Hepatocyte (in vitro differentiated cells): Measurements from ENCODE around the gene PEX1. TPM values are rescaled to one million over a fixed set of nuclear protein-coding genes. Genes with fewer than 3 reads are reported as not detected.
"Not testable (repeated sequence)": the region's sequence is repeated elsewhere in the genome, so short reads cannot be mapped to it uniquely, and the experiment has no call there.

Source experiments
- DNase-seq: peaks from one replicate; pipeline ENCODE4 v3.0.0-alpha.2; 2016; ENCODE audit warnings: low spot score
- H2AFZ ChIP-seq: fragments of 200-600 bp; sonication (generic); 2 replicates; pipeline ENCODE4 v1.6.0; 2016; ENCODE audit warnings: antibody characterized with exemption, mild to moderate bottlenecking
- H3K27ac ChIP-seq: fragments of 200-600 bp; sonication (generic); 2 replicates; pipeline ENCODE4 v1.5.1; 2016; ENCODE audit warnings: mild to moderate bottlenecking
- H3K27me3 ChIP-seq: fragments of 200-600 bp; sonication (generic); 2 replicates; pipeline ENCODE4 v1.6.1; 2016
- H3K36me3 ChIP-seq: fragments of 200-600 bp; sonication (generic); replicated peaks from 2 replicates; pipeline ENCODE4 v1.5.1; 2016; ENCODE audit warnings: low read depth; ENCODE audit not compliant: insufficient read depth
- H3K4me1 ChIP-seq: fragments of 200-600 bp; sonication (generic); 2 replicates; pipeline ENCODE4 v1.5.1; 2016; ENCODE audit warnings: mild to moderate bottlenecking, moderate library complexity; ENCODE audit not compliant: insufficient read depth
- H3K4me2 ChIP-seq: fragments of 200-600 bp; sonication (generic); 2 replicates; pipeline ENCODE4 v1.6.0; 2016
- H3K4me3 ChIP-seq: fragments of 200-600 bp; sonication (generic); 2 replicates; pipeline ENCODE4 v1.5.1; 2016; ENCODE audit warnings: mild to moderate bottlenecking
- H3K79me2 ChIP-seq: fragments of 200-600 bp; sonication (generic); 2 replicates; pipeline ENCODE4 v1.6.0; 2017; ENCODE audit warnings: mild to moderate bottlenecking
- H3K9me2 ChIP-seq: fragments of 200-600 bp; sonication (generic); replicated peaks from 2 replicates; pipeline ENCODE4 v1.6.0; 2017; ENCODE audit warnings: mild to moderate bottlenecking; ENCODE audit not compliant: insufficient read depth
- H3K9me3 ChIP-seq: fragments of 200-600 bp; sonication (generic); 2 replicates; pipeline ENCODE4 v1.5.1; 2016; ENCODE audit warnings: low read depth, mild to moderate bottlenecking
- H4K20me1 ChIP-seq: fragments of 200-600 bp; sonication (generic); 2 replicates; pipeline ENCODE4 v1.6.0; 2016; ENCODE audit warnings: mild to moderate bottlenecking; ENCODE audit not compliant: insufficient read depth, poor library complexity, severe bottlenecking
- CTCF ChIP-seq: fragments of 200-600 bp; sonication (generic); IDR thresholded peaks from 2 replicates; pipeline ENCODE4 v1.5.1; 2016; ENCODE audit warnings: antibody characterized with exemption, mild to moderate bottlenecking; ENCODE audit not compliant: poor library complexity
- EZH2 ChIP-seq: fragments of 200-600 bp; sonication (generic); IDR thresholded peaks from 2 replicates; pipeline ENCODE4 v1.6.1; 2016; ENCODE audit warnings: antibody characterized with exemption, mild to moderate bottlenecking, borderline replicate concordance
- EZH2phosphoT487 ChIP-seq: fragments of 200-600 bp; sonication (generic); IDR thresholded peaks from one replicate; pipeline ENCODE4 v1.6.1; 2018; ENCODE audit warnings: antibody characterized with exemption, mild to moderate bottlenecking, low read depth, moderate library complexity; ENCODE audit not compliant: unreplicated experiment, severe bottlenecking
- WGBS: methylation state at CpG from one replicate; pipeline ENCODE4 v1.1.6; 2016; ENCODE audit warnings: low lambda C conversion rate; ENCODE audit errors: missing lambda C conversion rate; 5-methylcytosine and 5-hydroxymethylcytosine counted together
- polyA plus RNA-seq: library from polyadenylated mRNA; unstranded; fragments of >200 nt; fragmentation: Nextera tagmentation; extraction: Ambion mirVana; gene quantifications from 2 replicates; pipeline ENCODE4 v1.2.1, GENCODE V29; 2016
- total RNA-seq: library from RNA; depleted of rRNA; stranded (reverse); fragments of >200 nt; gene quantifications from 2 replicates; pipeline ENCODE4 v1.2.3, GENCODE V29; 2014

The PEX1 gene
- total and polyA plus RNA-seq, 2 experiments from 2014 or later, result 10.6 to 23.2 TPM

DNA sequence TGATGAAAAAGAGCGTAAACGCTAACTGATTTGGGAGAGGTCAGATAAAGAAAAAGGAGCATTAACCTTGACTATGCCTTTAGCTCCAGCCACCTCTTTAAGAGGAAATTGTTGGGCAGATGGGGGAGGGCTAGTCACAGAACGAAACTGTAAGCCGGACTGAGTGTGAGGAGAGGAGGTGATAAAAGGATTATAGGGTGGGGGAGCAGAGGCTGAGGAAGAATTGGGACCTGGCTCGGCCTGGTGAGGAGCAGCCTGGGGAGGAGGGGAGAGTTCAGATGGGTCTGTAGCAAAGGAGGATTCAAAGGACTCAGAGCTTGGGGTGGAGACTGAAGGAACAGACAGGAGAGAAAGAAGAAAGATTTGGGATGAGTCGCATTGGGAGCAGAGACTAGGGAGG lies 44.7 kb downstream of the PEX1 start:
- not testable (repeated sequence) for H3K79me2 ChIP-seq, H3K4me1 ChIP-seq, DNase-seq, H3K36me3 ChIP-seq, H3K27ac ChIP-seq, H3K9me2 ChIP-seq, H4K20me1 ChIP-seq, H3K27me3 ChIP-seq, H3K9me3 ChIP-seq, H3K4me2 ChIP-seq, H2AFZ ChIP-seq, H3K4me3 ChIP-seq
- WGBS, result 49% methylated on average over 6 of the region's 6 CpGs

GRCh38 chr7:92479146-92479545 lies 49.2 kb downstream of the PEX1 start:
- WGBS, result 87% methylated on average over 4 of the region's 4 CpGs
- H3K9me3 ChIP-seq, H3K4me3 ChIP-seq, H3K9me2 ChIP-seq, H4K20me1 ChIP-seq, H2AFZ ChIP-seq, H3K79me2 ChIP-seq, H3K4me1 ChIP-seq, H3K27me3 ChIP-seq, H3K36me3 ChIP-seq, H3K4me2 ChIP-seq, H3K27ac ChIP-seq, DNase-seq: not testable (repeated sequence)

- Histone ChIP-seq H3K4me3 (no peak overlapping the region), H3K4me2 (no peak overlapping the region), H3K79me2 (no peaks in the 10 kb centered on the region), H2AFZ (no peak overlapping the region), H3K27ac (no peak overlapping the region), H3K36me3 (no peaks in the 10 kb centered on the region), H4K20me1 (no peaks in the 10 kb centered on the region), H3K9me3 (no peaks in the 10 kb centered on the region), H3K9me2 (no peaks in the 10 kb centered on the region), H3K27me3 (no peaks in the 10 kb centered on the region), H3K4me1 (no peaks in the 10 kb centered on the region)
- no peak for TF ChIP-seq CTCF
- TF ChIP-seq EZH2phosphoT487, result no peak
- no peak for TF ChIP-seq EZH2
- WGBS, result 94% methylated on average over 4 of the region's 4 CpGs
- no peak for DNase-seq
Measured at GRCh38 chr7:92478711-92479110, 49.6 kb downstream of the PEX1 start.

- H4K20me1 ChIP-seq, result no peaks in the 10 kb centered on the region
Measured at GRCh38 chr7:92478095-92478494, 50.2 kb downstream of the PEX1 start.

GRCh38 chr7:92477681-92478080 lies 50.6 kb downstream of the PEX1 start, which contains the start of gene ERVW-1:
ERVW-1 (minus strand) TSS chr7:92477946; CDS start chr7:92470381, 7,565 bp downstream.
- H3K4me1 ChIP-seq, H3K27me3 ChIP-seq, H2AFZ ChIP-seq, H3K9me2 ChIP-seq, DNase-seq, H3K36me3 ChIP-seq, H3K4me3 ChIP-seq, H4K20me1 ChIP-seq, H3K27ac ChIP-seq, H3K9me3 ChIP-seq, H3K4me2 ChIP-seq, H3K79me2 ChIP-seq: not testable (repeated sequence)
- WGBS, result 92% methylated on average over 11 of the region's 11 CpGs

More at GRCh38 chr7:92478095-92478494, 50.2 kb downstream of the PEX1 start:
- Histone ChIP-seq H2AFZ (no peak overlapping the region), H3K27me3 (no peaks in the 10 kb centered on the region), H3K79me2 (no peaks in the 10 kb centered on the region), H3K36me3 (no peaks in the 10 kb centered on the region), H3K9me3 (no peaks in the 10 kb centered on the region), H3K9me2 (no peaks in the 10 kb centered on the region), H3K27ac (no peak overlapping the region), H3K4me1 (no peaks in the 10 kb centered on the region), H3K4me2 (no peak overlapping the region), H3K4me3 (no peak overlapping the region)
- TF ChIP-seq EZH2phosphoT487 (no peak), CTCF (no peak), EZH2 (no peak)
- DNase-seq, result no peak
- WGBS, result 84% methylated on average over 9 of the region's 9 CpGs

GRCh38 chr7:92475851-92476590 lies 52.3 kb downstream of the PEX1 start:
- not testable (repeated sequence) for DNase-seq, H4K20me1 ChIP-seq, H3K9me2 ChIP-seq, H3K36me3 ChIP-seq, H3K4me2 ChIP-seq, H2AFZ ChIP-seq, H3K79me2 ChIP-seq, H3K4me1 ChIP-seq, H3K27me3 ChIP-seq, H3K4me3 ChIP-seq, H3K27ac ChIP-seq, H3K9me3 ChIP-seq
- WGBS, result 82% methylated on average over 11 of the region's 11 CpGs

DNA sequence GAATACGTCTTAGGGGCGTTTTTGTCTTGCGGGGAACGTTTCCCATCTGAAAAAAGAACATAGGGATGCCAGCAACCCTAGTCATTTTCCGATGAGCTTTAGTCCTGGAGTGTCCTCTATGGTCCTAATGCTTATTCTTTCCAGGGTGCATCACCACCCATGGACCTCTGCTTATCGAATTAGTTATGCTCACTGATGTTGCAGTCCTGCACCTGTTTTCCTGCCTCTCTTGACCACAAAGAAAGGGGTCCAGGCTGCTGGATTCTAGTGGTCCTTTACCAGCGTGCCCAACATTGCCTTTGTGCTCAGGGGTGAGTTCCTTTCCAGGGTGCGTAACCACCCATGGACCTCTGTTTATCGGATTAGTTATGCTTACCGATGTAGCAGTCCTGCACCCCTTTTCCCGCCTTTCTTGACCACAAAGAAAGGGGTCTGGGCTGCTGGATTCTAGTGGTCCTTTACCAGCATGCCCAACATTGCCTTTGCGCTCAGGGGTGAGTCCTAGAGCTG lies 53.0 kb downstream of the PEX1 start:
- H3K36me3 ChIP-seq, H3K9me3 ChIP-seq: not testable (repeated sequence)

More for the DNA sequence above, 53.0 kb downstream of the PEX1 start:
- H3K4me3 ChIP-seq, H4K20me1 ChIP-seq, H3K4me1 ChIP-seq, H3K4me2 ChIP-seq, H3K79me2 ChIP-seq, H3K9me2 ChIP-seq, H3K27me3 ChIP-seq, H3K27ac ChIP-seq, DNase-seq, H2AFZ ChIP-seq: not testable (repeated sequence)
- WGBS, result 95% methylated on average over 12 of the region's 12 CpGs
